D721Med (cell line): Measurements from ENCODE around the gene RAP1GAP.

Experiments used
- DNase-seq: peaks from one replicate; pipeline ENCODE4 v3.0.0; 2011; ENCODE audit warnings: low spot score; ENCODE audit not compliant: insufficient read length
- FAIRE-seq: peaks from 2 replicates; lab custom pipeline; 2011; peaks lifted over from hg19 to GRCh38; lab: Jason Lieb, UNC
- TF ChIP-seq, protein P1 (sequence below): IDR thresholded peaks from 2 replicates; pipeline ENCODE4 v1.5.1; 2012; ENCODE audit warnings: mild to moderate bottlenecking, control low read depth; ENCODE audit not compliant: insufficient read depth; ENCODE audit errors: missing control alignments

RAP1GAP gene

DNA sequence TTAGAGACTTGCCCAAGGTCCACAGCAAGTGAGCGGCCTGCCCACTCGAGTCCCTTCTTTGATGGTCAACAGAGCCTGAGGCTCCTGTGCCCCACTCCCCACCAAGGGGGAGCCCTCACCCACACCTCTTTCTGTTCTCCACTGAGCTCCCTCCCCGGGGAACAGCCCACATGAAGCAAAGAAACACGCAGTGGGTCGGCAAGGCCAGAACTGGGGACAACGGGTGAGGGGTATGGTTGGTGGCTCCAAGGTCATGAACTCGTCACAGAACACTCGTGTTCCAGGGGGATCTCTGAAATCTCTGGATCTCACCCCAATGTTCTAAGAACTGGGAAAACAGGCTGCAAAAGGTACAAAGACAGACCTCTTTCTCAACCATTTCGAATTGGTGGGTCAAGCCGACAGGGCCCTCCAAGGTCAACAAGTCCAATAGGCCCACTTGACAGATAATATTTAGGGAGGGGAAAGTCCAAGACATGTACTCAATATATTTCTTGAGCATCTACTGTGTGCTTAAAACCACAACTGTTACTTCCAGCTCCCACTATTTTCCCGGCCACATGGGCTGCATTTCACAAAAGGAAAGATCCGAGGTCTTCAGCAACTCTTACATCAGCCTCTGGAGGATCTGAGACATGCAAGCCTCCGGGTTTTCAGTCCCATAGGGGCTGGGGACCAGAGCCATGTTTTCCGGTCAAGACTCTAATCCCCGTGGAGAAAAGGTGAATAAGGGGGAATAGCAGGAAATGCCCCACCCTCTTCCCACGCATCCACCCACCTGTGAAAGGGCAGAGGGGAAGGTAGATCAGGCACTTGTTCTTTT is 1.1 kb upstream of the RAP1GAP start:
- FAIRE-seq, result no peak
- TF ChIP-seq, protein P1, sequence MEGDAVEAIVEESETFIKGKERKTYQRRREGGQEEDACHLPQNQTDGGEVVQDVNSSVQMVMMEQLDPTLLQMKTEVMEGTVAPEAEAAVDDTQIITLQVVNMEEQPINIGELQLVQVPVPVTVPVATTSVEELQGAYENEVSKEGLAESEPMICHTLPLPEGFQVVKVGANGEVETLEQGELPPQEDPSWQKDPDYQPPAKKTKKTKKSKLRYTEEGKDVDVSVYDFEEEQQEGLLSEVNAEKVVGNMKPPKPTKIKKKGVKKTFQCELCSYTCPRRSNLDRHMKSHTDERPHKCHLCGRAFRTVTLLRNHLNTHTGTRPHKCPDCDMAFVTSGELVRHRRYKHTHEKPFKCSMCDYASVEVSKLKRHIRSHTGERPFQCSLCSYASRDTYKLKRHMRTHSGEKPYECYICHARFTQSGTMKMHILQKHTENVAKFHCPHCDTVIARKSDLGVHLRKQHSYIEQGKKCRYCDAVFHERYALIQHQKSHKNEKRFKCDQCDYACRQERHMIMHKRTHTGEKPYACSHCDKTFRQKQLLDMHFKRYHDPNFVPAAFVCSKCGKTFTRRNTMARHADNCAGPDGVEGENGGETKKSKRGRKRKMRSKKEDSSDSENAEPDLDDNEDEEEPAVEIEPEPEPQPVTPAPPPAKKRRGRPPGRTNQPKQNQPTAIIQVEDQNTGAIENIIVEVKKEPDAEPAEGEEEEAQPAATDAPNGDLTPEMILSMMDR, result no peak
- DNase-seq, result no peak

DNA sequence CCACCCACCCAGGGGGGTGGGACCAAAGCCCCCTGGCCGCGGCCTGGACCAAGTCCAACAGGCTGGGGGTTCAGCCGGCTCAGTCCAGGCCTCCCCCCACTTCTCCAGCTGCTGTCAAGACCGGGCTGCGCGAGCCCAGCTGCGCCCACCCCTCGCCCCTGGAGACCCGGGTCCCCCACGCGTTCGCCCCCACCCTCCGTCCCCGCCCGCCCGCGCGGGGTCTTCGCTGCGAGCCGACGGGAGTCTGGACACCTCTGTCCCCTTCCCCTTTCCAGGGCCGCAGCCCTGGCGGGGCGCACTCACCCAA is 253 bp downstream of the RAP1GAP start:
- no peak for DNase-seq
- FAIRE-seq, result no peak
- TF ChIP-seq, protein P1, result no peak

DNA sequence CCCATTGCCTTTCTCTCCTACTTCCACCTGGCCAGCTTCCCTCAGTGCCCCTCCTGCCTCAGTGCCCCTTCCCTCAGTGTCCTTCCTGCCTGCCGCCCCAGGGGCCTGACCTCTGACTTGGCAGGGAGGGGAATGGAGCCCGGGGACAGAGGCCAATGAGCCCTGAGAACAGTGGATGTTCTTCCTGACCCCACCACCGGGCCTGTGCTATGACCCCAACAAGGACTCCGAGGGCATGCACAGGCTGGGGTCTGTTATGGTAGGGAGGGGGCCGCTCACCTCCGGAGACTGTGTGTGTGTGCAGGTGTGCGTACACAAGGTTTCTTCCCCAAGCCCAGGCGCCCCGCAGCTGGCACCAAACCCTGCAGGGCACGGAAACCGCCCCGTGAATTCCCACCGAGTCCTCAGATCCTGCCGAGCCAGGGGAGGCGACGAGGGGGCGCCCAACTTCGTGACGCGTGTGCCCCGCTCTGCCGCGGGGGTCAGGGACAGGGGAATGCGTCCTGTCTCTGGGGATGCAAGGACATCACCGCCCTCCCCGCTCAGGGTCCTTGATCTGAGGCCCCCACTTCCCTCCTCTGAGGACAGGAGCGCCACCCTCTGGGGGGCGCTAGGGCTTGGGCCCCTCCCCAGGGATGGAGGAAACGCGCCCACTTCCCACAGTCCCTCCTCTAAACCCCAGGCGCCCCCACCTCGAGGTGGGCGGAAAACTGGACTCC is 766 bp downstream of the RAP1GAP start:
- no peak for FAIRE-seq
- no peak for DNase-seq
- TF ChIP-seq, protein P1, result no peak

DNA sequence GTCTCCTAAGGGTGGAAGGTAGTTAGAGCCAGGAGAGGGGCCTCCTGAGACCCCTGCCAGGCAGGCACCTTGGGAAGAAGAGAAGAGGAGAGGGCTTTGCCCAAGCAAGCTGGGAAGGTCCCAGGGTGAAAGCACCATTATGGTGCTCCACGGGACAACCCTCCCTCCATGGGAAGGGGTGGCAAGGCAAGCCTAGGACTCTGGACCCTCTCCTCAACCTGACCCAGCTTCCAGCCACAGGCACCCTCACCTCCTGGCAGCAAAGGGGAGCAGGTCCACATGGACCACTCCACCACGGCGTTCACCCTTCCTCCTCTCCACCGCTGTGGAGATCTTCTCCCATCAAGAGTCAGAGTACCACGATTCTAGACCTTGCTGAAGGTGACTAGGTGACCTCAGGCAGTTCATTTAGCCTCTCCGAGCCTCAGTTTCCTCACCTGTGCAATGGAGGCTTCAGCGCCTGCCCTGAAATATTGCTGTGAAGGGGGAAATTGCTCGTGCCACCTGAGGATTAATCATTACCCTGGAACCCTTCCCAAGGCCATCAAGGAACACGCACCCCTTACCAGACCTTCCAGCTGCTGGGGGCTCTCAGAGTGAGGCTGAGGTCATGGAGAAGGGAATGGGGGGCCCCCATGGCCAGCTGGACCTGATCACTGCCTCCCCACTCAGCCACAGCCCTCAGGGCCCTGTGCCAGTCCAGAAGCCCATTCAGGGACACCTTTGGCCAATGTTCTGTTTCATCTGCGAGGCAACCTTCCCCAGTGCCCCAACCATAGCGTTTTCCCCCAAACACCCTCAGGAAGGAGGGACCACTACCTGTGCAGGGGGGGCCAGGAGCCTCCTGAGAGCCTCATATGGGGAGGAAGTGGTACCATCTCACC is 1.6 kb downstream of the RAP1GAP start:
- TF ChIP-seq, protein P1, result no peak
- no peak for FAIRE-seq

DNA sequence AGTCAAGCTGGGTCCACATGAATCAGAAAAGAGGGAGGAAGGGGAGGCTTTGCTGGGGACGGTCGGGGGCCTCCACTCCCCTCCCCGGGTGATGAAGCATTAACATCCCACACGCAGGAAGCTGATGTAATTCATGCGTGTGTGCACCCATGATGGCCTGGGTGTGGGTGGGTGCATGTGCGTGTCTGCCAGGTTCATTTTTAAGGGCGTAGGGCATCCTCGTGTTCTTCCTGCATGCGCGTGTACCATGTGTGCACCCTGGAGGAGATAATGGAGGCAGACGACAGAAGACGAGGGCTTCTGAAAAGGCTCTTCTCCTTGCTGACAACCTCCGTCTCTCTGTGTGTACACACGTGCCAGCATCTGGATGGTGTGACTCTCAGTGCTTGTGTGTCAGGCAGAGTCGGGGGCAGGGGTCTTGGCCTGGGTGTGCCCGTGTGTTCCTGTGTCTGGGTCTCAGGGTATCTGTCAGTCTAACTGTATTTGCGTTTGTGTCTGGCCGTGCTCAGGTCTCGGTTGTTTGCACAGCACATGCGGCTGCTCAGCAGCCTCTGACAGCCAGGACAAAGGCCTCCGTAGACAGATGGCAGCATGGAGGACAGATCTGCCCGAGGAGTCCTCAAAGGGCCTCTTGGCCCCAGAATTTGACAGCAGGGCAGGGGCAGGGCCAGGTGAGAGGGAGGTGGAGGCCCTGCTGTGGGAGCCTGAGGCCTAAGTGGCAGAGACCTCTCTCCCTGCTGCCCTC is 2.4 kb downstream of the RAP1GAP start:
- DNase-seq (no peak), FAIRE-seq (no peak)
- TF ChIP-seq, protein P1, result no peak

More for the DNA sequence above, 1.6 kb downstream of the RAP1GAP start:
- DNase-seq, result no peak

DNA sequence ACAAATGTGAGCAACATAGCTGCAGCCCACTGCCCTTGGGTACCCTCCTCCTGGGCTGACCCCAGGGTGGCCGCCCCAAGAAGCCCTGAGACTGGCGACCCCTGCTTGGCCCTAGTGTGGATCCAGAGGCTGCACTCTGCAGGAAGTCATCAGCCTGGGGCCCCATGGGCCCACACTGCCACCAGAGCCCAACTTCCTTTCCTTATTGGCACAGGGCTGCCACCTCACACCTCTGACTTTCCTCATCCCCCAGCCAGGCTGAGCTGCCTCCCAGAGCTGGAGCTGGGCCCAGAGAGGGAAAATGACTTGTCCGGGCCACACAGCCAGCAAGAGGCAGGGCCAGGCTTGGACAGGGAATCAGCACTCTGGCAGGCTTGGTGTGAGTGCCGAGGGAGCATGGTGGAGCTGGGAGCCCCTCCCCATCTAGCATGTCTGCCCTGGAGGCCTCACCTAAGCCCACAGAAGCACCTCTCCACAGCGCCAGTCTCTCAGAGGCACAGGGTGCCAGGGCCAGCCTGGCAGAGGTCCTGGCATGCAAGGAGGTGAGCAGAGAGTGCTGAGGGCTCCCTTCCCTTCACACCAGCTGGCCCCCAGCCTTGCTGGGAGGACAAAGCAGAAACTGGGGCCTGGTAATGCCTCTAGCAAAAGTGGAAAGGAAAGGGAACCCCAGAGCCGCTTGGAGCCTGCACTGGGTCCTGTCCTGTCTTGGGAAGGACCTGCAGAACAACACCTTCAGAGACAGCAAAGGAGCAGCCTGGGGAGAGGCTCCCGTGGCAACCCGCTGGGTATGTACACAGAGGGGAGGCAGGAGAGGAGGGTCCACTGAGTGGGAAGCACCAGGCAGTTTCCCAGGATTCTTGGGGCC is 3.2 kb downstream of the RAP1GAP start:
- DNase-seq (no peak), FAIRE-seq (no peak)
- TF ChIP-seq, protein P1, result no peak
